Endothelial cell of umbilical vein (primary cell): ENCODE results near the gene MORC3. TPM values are rescaled to one million over a fixed set of nuclear protein-coding genes. Genes with fewer than 3 reads are reported as not detected.

ENCODE experiments used
- BruUV-seq: library from RNA; stranded (reverse); fragments of 400-500 nt; replicated peaks from 2 replicates; lab custom pipeline; 2021; lab: Mats Ljungman, UMichigan
- CTCF ChIA-PET: fragments of 300-600, 350-600 bp; sonication (Branson Sonifier 250); formaldehyde crosslinking; loops from one replicate; lab custom pipeline; 2021; ENCODE audit warnings: antibody characterized with exemption, inconsistent platforms; lab: Charles Lee
- POLR2A ChIA-PET: fragments of 300-600, 350-600 bp; sonication (Branson Sonifier 250); formaldehyde crosslinking; loops from one replicate; lab custom pipeline; 2021; ENCODE audit warnings: antibody characterized with exemption, inconsistent platforms; lab: Charles Lee
- DNase-seq: peaks from one replicate; pipeline ENCODE4 v3.0.0-alpha.2; 2011; ENCODE audit warnings: low read depth, low spot score
- FAIRE-seq: peaks from 2 replicates; lab custom pipeline; 2011; peaks lifted over from hg19 to GRCh38; lab: Jason Lieb, UNC
- H2AFZ ChIP-seq: 2 replicates; pipeline ENCODE4 v1.6.0; 2012; ENCODE audit warnings: low read depth, low read length, control low read depth, inconsistent platforms
- H3K27ac ChIP-seq: 2 replicates; pipeline ENCODE4 v1.5.1; 2011; ENCODE audit warnings: low read depth, mild to moderate bottlenecking, control low read depth, low read length, moderate library complexity; ENCODE audit not compliant: insufficient read depth
- H3K27me3 ChIP-seq, 2 experiments: 2 replicates each; pipeline versions ENCODE4 v1.6.0 to v1.6.1; 2011; ENCODE audit warnings: low read length in 2 of 2, mixed read lengths in 1 of 2; ENCODE audit not compliant: control insufficient read depth in 2 of 2, insufficient read depth in 2 of 2
- H3K36me3 ChIP-seq, 2 experiments: 2 replicates in 1 of 2; 3 replicates in 1 of 2; pipeline ENCODE4 v1.5.1; 2011; ENCODE audit warnings: low read length in 2 of 2, mild to moderate bottlenecking in 1 of 2, moderate library complexity in 1 of 2; ENCODE audit not compliant: control insufficient read depth in 2 of 2, insufficient read depth in 2 of 2; ENCODE audit errors: extremely low read depth in 1 of 2
- H3K4me1 ChIP-seq: 3 replicates; pipeline ENCODE4 v1.5.1; 2011; ENCODE audit warnings: mild to moderate bottlenecking, low read length; ENCODE audit not compliant: control insufficient read depth, insufficient read depth; ENCODE audit errors: extremely low read depth
- H3K4me2 ChIP-seq: 2 replicates; pipeline ENCODE4 v1.6.1; 2011; ENCODE audit warnings: low read length, control low read depth, mixed read lengths; ENCODE audit not compliant: insufficient read depth
- H3K4me3 ChIP-seq, 3 experiments: fragments of 200-600 bp in 1 of 3; sonication (generic), shearing (Covaris generic) in 1 of 3; replicated peaks in 1 of 3; 2 replicates each; pipeline ENCODE4 v1.5.1; 2011 to 2016; ENCODE audit warnings: control low read depth in 3 of 3, low read length in 3 of 3, mild to moderate bottlenecking in 2 of 3, inconsistent platforms in 1 of 3, low read depth in 1 of 3, moderate library complexity in 1 of 3; ENCODE audit not compliant: insufficient read depth in 1 of 3
- H3K79me2 ChIP-seq: 2 replicates; pipeline ENCODE4 v1.6.0; 2012; ENCODE audit warnings: low read length, inconsistent platforms; ENCODE audit not compliant: control insufficient read depth, insufficient read depth
- H3K9ac ChIP-seq: replicated peaks from 2 replicates; pipeline ENCODE3; 2011; ENCODE audit warnings: low read length, control low read depth; ENCODE audit not compliant: insufficient read depth; ENCODE audit errors: extremely low read depth
- H3K9me1 ChIP-seq: replicated peaks from 3 replicates; pipeline ENCODE4 v1.6.0; 2011; ENCODE audit warnings: mild to moderate bottlenecking, low read length; ENCODE audit not compliant: control insufficient read depth, insufficient read depth; ENCODE audit errors: extremely low read depth
- H3K9me3 ChIP-seq: replicated peaks from 2 replicates; pipeline ENCODE4 v1.5.1; 2012; ENCODE audit warnings: low read length, inconsistent platforms; ENCODE audit not compliant: control insufficient read depth, insufficient read depth
- H4K20me1 ChIP-seq: replicated peaks from 2 replicates; pipeline ENCODE3; 2011; ENCODE audit warnings: mild to moderate bottlenecking, low read length; ENCODE audit not compliant: control insufficient read depth, insufficient read depth; ENCODE audit errors: extremely low read depth
- EZH2 ChIP-seq: IDR thresholded peaks from 2 replicates; pipeline ENCODE4 v1.6.1; 2012; ENCODE audit warnings: borderline replicate concordance, low read depth, mild to moderate bottlenecking, moderate library complexity, low read length, inconsistent platforms; ENCODE audit not compliant: severe bottlenecking
- FOS ChIP-seq: IDR thresholded peaks from 2 replicates; pipeline ENCODE4 v1.6.1; 2011; ENCODE audit warnings: mild to moderate bottlenecking, low read length, moderate library complexity, borderline replicate concordance; ENCODE audit not compliant: insufficient read depth
- GATA2 ChIP-seq: IDR thresholded peaks from 2 replicates; pipeline ENCODE4 v1.7.0; 2011; ENCODE audit warnings: low read depth, mild to moderate bottlenecking, moderate library complexity, mixed read lengths, low read length; ENCODE audit not compliant: insufficient read length, insufficient read depth
- JUN ChIP-seq: IDR thresholded peaks from 2 replicates; pipeline ENCODE4 v1.6.1; 2011; ENCODE audit warnings: borderline replicate concordance, low read depth; ENCODE audit not compliant: insufficient read length, insufficient read depth
- MYC ChIP-seq: IDR thresholded peaks from one replicate; pipeline ENCODE4 v1.6.1; 2011; ENCODE audit warnings: mild to moderate bottlenecking, low read depth, low read length
- POLR2A ChIP-seq: IDR thresholded peaks from 2 replicates; pipeline ENCODE4 v1.6.1; 2012; ENCODE audit warnings: low read depth, mild to moderate bottlenecking, control low read depth, low read length
- POLR2AphosphoS5 ChIP-seq: IDR thresholded peaks from 2 replicates; pipeline ENCODE4 v1.6.1; 2012; ENCODE audit warnings: low read depth, mild to moderate bottlenecking, control low read depth, low read length, moderate library complexity; ENCODE audit not compliant: insufficient read depth
- dilution Hi-C: fragments of 300-500 bp; cut with MboI; formaldehyde crosslinking; loops from one replicate; pipeline ENCODE4 v1.15.0; 2019; ENCODE audit warnings: low sequenced_read_pairs; ENCODE audit not compliant: extremely low pct_ligation_motif_present
- intact Hi-C: fragments of 100-400 bp; cut with micrococcal nuclease; formaldehyde crosslinking; loops from one replicate; pipeline ENCODE4 v1.10.0; 2022
- polyA plus RNA-seq, 4 experiments: library from polyadenylated mRNA; depleted of rRNA in 3 of 4; stranded (reverse) in 3 of 4; unstranded in 1 of 4; fragments of >200 nt; gene quantifications; 2 replicates each; pipeline versions ENCODE4 v1.2.1 to v1.2.3, GENCODE V29; 2011 to 2012; ENCODE audit warnings: missing spikeins in 1 of 4
- total RNA-seq: library from RNA; stranded (reverse); gene quantifications from 2 replicates; pipeline ENCODE4 v1.2.3, GENCODE V29; 2021
- TF ChIP-seq, protein P1 (sequence below): IDR thresholded peaks from 2 replicates; pipeline ENCODE4 v1.6.1; 2011; ENCODE audit not compliant: insufficient read depth, insufficient read length
- TF ChIP-seq, protein P2 (sequence below), 2 donors: IDR thresholded peaks; 1 replicate in 1 of 2; 2 replicates in 1 of 2; pipeline ENCODE4 v1.5.1; 2011; ENCODE audit warnings: low read length in 2 of 2, mild to moderate bottlenecking in 2 of 2, moderate library complexity in 2 of 2, control low read depth in 1 of 2, inconsistent platforms in 1 of 2, low read depth in 1 of 2; ENCODE audit not compliant: insufficient read depth in 1 of 2; ENCODE audit errors: extremely low read depth in 1 of 2

The MORC3 gene
- total and polyA plus RNA-seq, 2 donors (not counting 3 experiments of a cell fraction or from before 2014, with no cell fraction given): 7.3 to 25.3 TPM

- TF ChIP-seq EZH2 (no peak), MYC (no peak), POLR2A (no peak), POLR2AphosphoS5 (no peak), JUN (no peak), FOS (no peak), GATA2 (no peak)
- TF ChIP-seq, protein P1, sequence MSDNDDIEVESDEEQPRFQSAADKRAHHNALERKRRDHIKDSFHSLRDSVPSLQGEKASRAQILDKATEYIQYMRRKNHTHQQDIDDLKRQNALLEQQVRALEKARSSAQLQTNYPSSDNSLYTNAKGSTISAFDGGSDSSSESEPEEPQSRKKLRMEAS: no peak
- TF ChIP-seq, protein P2, sequence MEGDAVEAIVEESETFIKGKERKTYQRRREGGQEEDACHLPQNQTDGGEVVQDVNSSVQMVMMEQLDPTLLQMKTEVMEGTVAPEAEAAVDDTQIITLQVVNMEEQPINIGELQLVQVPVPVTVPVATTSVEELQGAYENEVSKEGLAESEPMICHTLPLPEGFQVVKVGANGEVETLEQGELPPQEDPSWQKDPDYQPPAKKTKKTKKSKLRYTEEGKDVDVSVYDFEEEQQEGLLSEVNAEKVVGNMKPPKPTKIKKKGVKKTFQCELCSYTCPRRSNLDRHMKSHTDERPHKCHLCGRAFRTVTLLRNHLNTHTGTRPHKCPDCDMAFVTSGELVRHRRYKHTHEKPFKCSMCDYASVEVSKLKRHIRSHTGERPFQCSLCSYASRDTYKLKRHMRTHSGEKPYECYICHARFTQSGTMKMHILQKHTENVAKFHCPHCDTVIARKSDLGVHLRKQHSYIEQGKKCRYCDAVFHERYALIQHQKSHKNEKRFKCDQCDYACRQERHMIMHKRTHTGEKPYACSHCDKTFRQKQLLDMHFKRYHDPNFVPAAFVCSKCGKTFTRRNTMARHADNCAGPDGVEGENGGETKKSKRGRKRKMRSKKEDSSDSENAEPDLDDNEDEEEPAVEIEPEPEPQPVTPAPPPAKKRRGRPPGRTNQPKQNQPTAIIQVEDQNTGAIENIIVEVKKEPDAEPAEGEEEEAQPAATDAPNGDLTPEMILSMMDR (IDR thresholded peaks at IDR 0.05; ENCODE audit: extremely low read depth in 1 of 2, insufficient read depth in 1 of 2, low read depth in 1 of 2, low read length in 2 of 2): no peak
- CTCF ChIA-PET: interaction anchor here (0.9 to 1.4 kb wide), 3 partner anchors 9 to 25 kb away, joined by 3 to 4 read pairs (median 3); no protein-coding TSS in a partner anchor
- Histone ChIP-seq H3K9ac (no peak overlapping the region), H3K9me1 (no peaks in the 10 kb centered on the region), H2AFZ (no peak overlapping the region), H3K79me2 (no peaks in the 10 kb centered on the region), H3K36me3 (peaks cover 0 to 3% of the 10 kb centered on the region in 2 experiments), H3K4me2 (no peak overlapping the region), H3K9me3 (no peaks in the 10 kb centered on the region), H3K4me1 (no peaks in the 10 kb centered on the region), H3K27me3 (no peaks in the 10 kb centered on the region), H3K4me3 (no peak overlapping the region), H3K27ac (no peak overlapping the region), H4K20me1 (no peaks in the 10 kb centered on the region)
- POLR2A ChIA-PET: interaction anchor here (0.6 kb wide), 1 partner anchor 429 kb away, joined by 4 read pairs; no protein-coding TSS in a partner anchor
- no TSS peak for BruUV-seq
- dilution Hi-C loops (no loop called here), intact Hi-C loops (no loop called here)
- no peak for FAIRE-seq
- no peak for DNase-seq
Measured at GRCh38 chr21:36396971-36397370, 77.0 kb downstream of the MORC3 start.
